C4-2B (cell line): Measurements from ENCODE around the gene JUP.

Experiments used
- ZFX ChIP-seq: fragments of 450-650 bp; IDR thresholded peaks from 2 replicates; pipeline ENCODE4 v1.6.1; 2017
- TF ChIP-seq, protein P1 (sequence below): fragments of 450-650 bp; conservative IDR thresholded peaks from 2 replicates; pipeline ENCODE4 v1.5.1; 2017; ENCODE audit warnings: mild to moderate bottlenecking

DNA sequence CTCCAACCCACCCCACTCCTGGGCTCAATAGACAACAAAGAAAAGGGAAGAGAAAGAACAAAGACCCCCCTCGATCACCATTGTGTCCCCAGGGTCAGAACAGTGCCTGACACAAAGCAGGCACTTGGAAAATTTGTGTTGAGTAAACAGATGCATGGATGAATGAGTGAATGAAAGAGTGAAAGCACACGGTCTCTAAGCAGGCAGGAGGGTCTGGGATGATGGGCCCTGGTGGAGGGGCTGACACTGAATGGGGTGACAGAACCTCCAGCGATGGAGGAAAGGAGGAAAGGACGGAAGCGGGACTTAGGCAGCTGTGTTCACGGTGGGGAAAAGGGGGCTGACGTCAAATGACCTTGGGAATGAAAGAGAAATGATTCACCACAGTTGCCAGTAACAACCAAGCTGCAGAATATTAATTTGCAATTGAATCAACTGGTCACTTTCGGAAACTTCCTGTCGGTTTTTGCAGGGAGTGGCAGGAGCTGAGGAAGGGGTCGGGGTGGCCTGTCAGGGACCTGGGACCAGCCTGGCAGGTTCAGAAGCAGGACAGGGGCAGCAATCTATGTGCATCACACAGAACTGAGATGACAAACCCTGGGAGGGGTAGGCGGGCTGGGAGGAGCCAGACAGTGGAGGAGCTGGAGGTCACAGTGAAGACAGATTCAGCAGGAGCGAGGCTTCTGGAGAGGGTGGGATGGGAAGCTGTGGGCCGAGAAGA is 81.1 kb downstream of the JUP start:
- TF ChIP-seq, protein P1, sequence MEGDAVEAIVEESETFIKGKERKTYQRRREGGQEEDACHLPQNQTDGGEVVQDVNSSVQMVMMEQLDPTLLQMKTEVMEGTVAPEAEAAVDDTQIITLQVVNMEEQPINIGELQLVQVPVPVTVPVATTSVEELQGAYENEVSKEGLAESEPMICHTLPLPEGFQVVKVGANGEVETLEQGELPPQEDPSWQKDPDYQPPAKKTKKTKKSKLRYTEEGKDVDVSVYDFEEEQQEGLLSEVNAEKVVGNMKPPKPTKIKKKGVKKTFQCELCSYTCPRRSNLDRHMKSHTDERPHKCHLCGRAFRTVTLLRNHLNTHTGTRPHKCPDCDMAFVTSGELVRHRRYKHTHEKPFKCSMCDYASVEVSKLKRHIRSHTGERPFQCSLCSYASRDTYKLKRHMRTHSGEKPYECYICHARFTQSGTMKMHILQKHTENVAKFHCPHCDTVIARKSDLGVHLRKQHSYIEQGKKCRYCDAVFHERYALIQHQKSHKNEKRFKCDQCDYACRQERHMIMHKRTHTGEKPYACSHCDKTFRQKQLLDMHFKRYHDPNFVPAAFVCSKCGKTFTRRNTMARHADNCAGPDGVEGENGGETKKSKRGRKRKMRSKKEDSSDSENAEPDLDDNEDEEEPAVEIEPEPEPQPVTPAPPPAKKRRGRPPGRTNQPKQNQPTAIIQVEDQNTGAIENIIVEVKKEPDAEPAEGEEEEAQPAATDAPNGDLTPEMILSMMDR = no peak
- no peak for TF ChIP-seq ZFX
